22Rv1 (cell line): ENCODE results near the gene MT1G.

Experiments
- CTCF ChIP-seq: fragments of 450-650 bp; IDR thresholded peaks from 2 replicates; pipeline ENCODE4 v1.5.1; 2017; ENCODE audit warnings: mild to moderate bottlenecking
- ZFX ChIP-seq: fragments of 450-650 bp; IDR thresholded peaks from 2 replicates; pipeline ENCODE4 v1.6.1; 2017; ENCODE audit warnings: antibody characterized with exemption, borderline replicate concordance

- TF ChIP-seq CTCF (peak; percentile 80), ZFX (no peak)
Observed at GRCh38 chr16:56643080-56643778, 24.6 kb downstream of the MT1G start.
